Measurements from ENCODE around the gene ZNFX1.
"Not testable (repeated sequence)": the region's sequence is repeated elsewhere in the genome, so short reads cannot be mapped to it uniquely, and the experiment has no call there.

The ZNFX1 gene

DNA sequence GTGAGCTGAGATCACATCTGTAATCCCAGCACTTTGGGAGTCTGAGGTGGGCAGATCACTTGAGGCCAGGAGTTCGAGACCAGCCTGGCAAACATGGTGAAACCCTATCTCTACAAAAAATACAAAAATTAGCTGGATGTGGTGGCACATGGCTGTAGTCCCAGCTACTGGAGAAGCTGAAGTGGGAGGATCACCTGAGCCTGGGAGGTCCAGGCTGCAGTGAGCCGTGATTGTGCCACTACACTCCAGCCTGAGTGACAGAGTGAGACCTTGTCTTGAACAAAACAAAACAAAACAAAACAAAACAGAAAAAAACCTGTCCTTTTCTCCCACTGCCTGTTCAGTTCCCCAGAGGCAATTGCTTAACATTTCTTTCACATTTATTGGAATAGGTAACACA, 36.2 kb upstream of the ZNFX1 start:
- POLR2A ChIA-PET: interaction anchor here (1.0 kb wide), 1 partner anchor 36 kb away, joined by 5 read pairs; the partner anchor contains the start of gene ZNFX1
- CTCF ChIA-PET: not testable (repeated sequence)
- peak; percentile 59; the same call in 1 of the 2 replicates for TF ChIP-seq ZNF394 (tag by site-specific recombination; IDR thresholded peaks at IDR 0.05; ENCODE audit: borderline replicate concordance)

GRCh38 chr20:49313283-49313682, 35.4 kb upstream of the ZNFX1 start:
- Histone ChIP-seq H3K4me3 (ENCODE audit: low read depth, low read length) (no peak overlapping the region), H3K27ac (ENCODE audit: extremely low read depth, low read depth, low read length) (no peak overlapping the region), H3K36me3 (ENCODE audit: control insufficient read depth in 2 of 2, insufficient read depth in 1 of 2, low read length in 2 of 2) (no peaks in the 10 kb centered on the region), H3K4me1 (ENCODE audit: control insufficient read depth, insufficient read depth, low read length) (no peaks in the 10 kb centered on the region), H3K9me3 (ENCODE audit: control insufficient read depth, insufficient read depth, low read depth, low read length) (no peaks in the 10 kb centered on the region)
- ChIA-PET CTCF (no interaction called here), POLR2A (interaction anchor here (1.0 kb wide), 1 partner anchor 35 kb away, joined by 5 read pairs; the partner anchor contains the start of gene ZNFX1)
- TF ChIP-seq IKZF3 (tag by site-specific recombination; IDR thresholded peaks at IDR 0.05) (no peak), MEIS1 (CRISPR knock-in tag; IDR thresholded peaks at IDR 0.05; ENCODE audit: borderline replicate concordance) (no peak)
- TF ChIP-seq, protein P1, sequence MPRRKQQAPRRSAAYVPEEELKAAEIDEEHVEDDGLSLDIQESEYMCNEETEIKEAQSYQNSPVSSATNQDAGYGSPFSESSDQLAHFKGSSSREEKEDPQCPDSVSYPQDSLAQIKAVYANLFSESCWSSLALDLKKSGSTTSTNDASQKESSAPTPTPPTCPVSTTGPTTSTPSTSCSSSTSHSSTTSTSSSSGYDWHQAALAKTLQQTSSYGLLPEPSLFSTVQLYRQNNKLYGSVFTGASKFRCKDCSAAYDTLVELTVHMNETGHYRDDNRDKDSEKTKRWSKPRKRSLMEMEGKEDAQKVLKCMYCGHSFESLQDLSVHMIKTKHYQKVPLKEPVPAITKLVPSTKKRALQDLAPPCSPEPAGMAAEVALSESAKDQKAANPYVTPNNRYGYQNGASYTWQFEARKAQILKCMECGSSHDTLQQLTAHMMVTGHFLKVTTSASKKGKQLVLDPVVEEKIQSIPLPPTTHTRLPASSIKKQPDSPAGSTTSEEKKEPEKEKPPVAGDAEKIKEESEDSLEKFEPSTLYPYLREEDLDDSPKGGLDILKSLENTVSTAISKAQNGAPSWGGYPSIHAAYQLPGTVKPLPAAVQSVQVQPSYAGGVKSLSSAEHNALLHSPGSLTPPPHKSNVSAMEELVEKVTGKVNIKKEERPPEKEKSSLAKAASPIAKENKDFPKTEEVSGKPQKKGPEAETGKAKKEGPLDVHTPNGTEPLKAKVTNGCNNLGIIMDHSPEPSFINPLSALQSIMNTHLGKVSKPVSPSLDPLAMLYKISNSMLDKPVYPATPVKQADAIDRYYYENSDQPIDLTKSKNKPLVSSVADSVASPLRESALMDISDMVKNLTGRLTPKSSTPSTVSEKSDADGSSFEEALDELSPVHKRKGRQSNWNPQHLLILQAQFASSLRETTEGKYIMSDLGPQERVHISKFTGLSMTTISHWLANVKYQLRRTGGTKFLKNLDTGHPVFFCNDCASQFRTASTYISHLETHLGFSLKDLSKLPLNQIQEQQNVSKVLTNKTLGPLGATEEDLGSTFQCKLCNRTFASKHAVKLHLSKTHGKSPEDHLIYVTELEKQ (tag by site-specific recombination; IDR thresholded peaks at IDR 0.05; ENCODE audit: borderline replicate concordance): no peak

More for the DNA sequence above, 36.2 kb upstream of the ZNFX1 start:
- not testable (repeated sequence) for H3K9me3 ChIP-seq (ENCODE audit: control insufficient read depth, insufficient read depth, low read depth, low read length); H3K4me3 ChIP-seq (ENCODE audit: low read depth, low read length); H3K4me1 ChIP-seq (ENCODE audit: control insufficient read depth, insufficient read depth, low read length); H3K27ac ChIP-seq (ENCODE audit: extremely low read depth, low read depth, low read length); H3K36me3 ChIP-seq (ENCODE audit: control insufficient read depth in 2 of 2, insufficient read depth in 1 of 2, low read length in 2 of 2)

GRCh38 chr20:49312661-49313060, 34.8 kb upstream of the ZNFX1 start:
- H3K4me1 ChIP-seq (ENCODE audit: control insufficient read depth, insufficient read depth, low read length): no peaks in the 10 kb centered on the region
- CTCF ChIA-PET: interaction anchor here (0.6 kb wide), 1 partner anchor 213 kb away, joined by 3 read pairs; no protein-coding TSS in a partner anchor
- no peaks in the 10 kb centered on the region for H3K9me3 ChIP-seq (ENCODE audit: control insufficient read depth, insufficient read depth, low read depth, low read length)
- H3K27ac ChIP-seq (ENCODE audit: extremely low read depth, low read depth, low read length): no peak overlapping the region
- TF ChIP-seq ZSCAN18 (tag by site-specific recombination; IDR thresholded peaks at IDR 0.05): no peak
- no peak for TF ChIP-seq ZNF777 (tag by site-specific recombination; IDR thresholded peaks at IDR 0.05; ENCODE audit: borderline replicate concordance)
- no peak for TF ChIP-seq ZNF24 (tag by site-specific recombination; IDR thresholded peaks at IDR 0.05)
- TF ChIP-seq, protein P1 (tag by site-specific recombination; IDR thresholded peaks at IDR 0.05; ENCODE audit: borderline replicate concordance): no peak
- no peak for TF ChIP-seq ZNF157 (tag by site-specific recombination; IDR thresholded peaks at IDR 0.05)
- H3K4me3 ChIP-seq (ENCODE audit: low read depth, low read length): no peak overlapping the region
- H3K36me3 ChIP-seq (ENCODE audit: control insufficient read depth in 2 of 2, insufficient read depth in 1 of 2, low read length in 2 of 2): no peaks in the 10 kb centered on the region
- POLR2A ChIA-PET: no interaction called here

DNA sequence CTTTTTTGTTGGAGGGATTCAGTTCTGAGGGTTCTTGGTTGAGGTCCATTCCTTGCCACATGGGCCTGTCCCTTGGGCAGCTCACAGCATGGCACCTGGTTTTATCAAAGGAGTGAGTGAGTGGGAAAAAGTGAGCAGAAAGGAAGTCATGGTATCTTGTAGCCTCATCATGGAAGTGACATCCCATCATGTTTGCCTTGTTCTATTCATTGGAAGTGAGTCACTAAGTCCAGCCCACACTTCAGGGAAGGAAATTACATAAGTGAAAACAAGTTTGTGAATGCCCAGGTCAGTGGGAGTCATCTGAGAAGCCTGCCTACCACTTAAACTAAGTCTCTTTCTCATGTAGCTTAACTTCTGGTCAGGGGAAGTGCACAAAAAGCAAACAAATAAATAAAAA, 32.8 kb upstream of the ZNFX1 start:
- Histone ChIP-seq H3K4me3 (ENCODE audit: low read depth, low read length) (no peak overlapping the region), H3K27ac (ENCODE audit: extremely low read depth, low read depth, low read length) (no peak overlapping the region), H3K9me3 (ENCODE audit: control insufficient read depth, insufficient read depth, low read depth, low read length) (no peaks in the 10 kb centered on the region), H3K36me3 (ENCODE audit: control insufficient read depth in 2 of 2, insufficient read depth in 1 of 2, low read length in 2 of 2) (no peaks in the 10 kb centered on the region), H3K4me1 (ENCODE audit: control insufficient read depth, insufficient read depth, low read length) (no peaks in the 10 kb centered on the region)
- ChIA-PET POLR2A (no interaction called here), CTCF (interaction anchor here (1.0 kb wide), 1 partner anchor 223 kb away, joined by 3 read pairs; no protein-coding TSS in a partner anchor)
- no peak for TF ChIP-seq ZNF311 (tag by site-specific recombination; IDR thresholded peaks at IDR 0.05; ENCODE audit: borderline replicate concordance)
- TF ChIP-seq AEBP2 (tag by site-specific recombination; IDR thresholded peaks at IDR 0.05; ENCODE audit: borderline replicate concordance): no peak
- no peak for TF ChIP-seq ZNF514 (tag by site-specific recombination; IDR thresholded peaks at IDR 0.05)
- no peak for TF ChIP-seq ZNF280C (tag by site-specific recombination; IDR thresholded peaks at IDR 0.05)
- no peak for TF ChIP-seq ZNF121 (tag by site-specific recombination; IDR thresholded peaks at IDR 0.05)
- no peak for TF ChIP-seq ZNF202 (tag by site-specific recombination; IDR thresholded peaks at IDR 0.05; ENCODE audit: borderline replicate concordance)

Measured in HEK293 (cell line).